Hepatic stellate cell (primary cell): ENCODE measurements around the gene CAPN7.

ENCODE experiments used
- DNase-seq: peaks from one replicate; pipeline ENCODE4 v3.0.0; 2011; ENCODE audit warnings: low spot score

Gene CAPN7

GRCh38 chr3:15199493-15200105 is 6.4 kb upstream of the CAPN7 start:
- DNase-seq: no peak

- no peak for DNase-seq
Measured at GRCh38 chr3:15204005-15204404, 2.0 kb upstream of the CAPN7 start.

GRCh38 chr3:15205482-15205933 is 538 bp upstream of the CAPN7 start:
- DNase-seq: no peak

- peak; percentile 38 for DNase-seq
Measured at GRCh38 chr3:15206662-15207576, 873 bp downstream of the CAPN7 start.

GRCh38 chr3:15207836-15208504 is 1.9 kb downstream of the CAPN7 start:
- DNase-seq: no peak

GRCh38 chr3:15211937-15212336 is 5.9 kb downstream of the CAPN7 start:
- DNase-seq: no peak

- DNase-seq: no peak
Measured at GRCh38 chr3:15214758-15215157, 8.7 kb downstream of the CAPN7 start.

- DNase-seq: no peak
Measured at GRCh38 chr3:15215996-15216395, 9.9 kb downstream of the CAPN7 start.

- no peak for DNase-seq
Measured at GRCh38 chr3:15216501-15216900, 10.5 kb downstream of the CAPN7 start.

GRCh38 chr3:15217011-15217671 is 11.1 kb downstream of the CAPN7 start:
- no peak for DNase-seq

GRCh38 chr3:15217841-15218267 is 11.8 kb downstream of the CAPN7 start:
- DNase-seq: no peak

- DNase-seq: no peak
Measured at GRCh38 chr3:15218689-15219088, 12.6 kb downstream of the CAPN7 start.

GRCh38 chr3:15220056-15220455 is 14.0 kb downstream of the CAPN7 start:
- no peak for DNase-seq

GRCh38 chr3:15220661-15221060 is 14.6 kb downstream of the CAPN7 start:
- no peak for DNase-seq

- no peak for DNase-seq
Measured at GRCh38 chr3:15221574-15222217, 15.7 kb downstream of the CAPN7 start.

- no peak for DNase-seq
Measured at GRCh38 chr3:15223685-15224572, 17.9 kb downstream of the CAPN7 start.

- no peak for DNase-seq
Measured at GRCh38 chr3:15228147-15228546, 22.1 kb downstream of the CAPN7 start.

- DNase-seq: no peak
Measured at GRCh38 chr3:15229262-15229661, 23.2 kb downstream of the CAPN7 start.

- DNase-seq: no peak
Measured at GRCh38 chr3:15241341-15241740, 35.3 kb downstream of the CAPN7 start.

- no peak for DNase-seq
Measured at GRCh38 chr3:15243822-15244482, 37.9 kb downstream of the CAPN7 start.
